ENCODE results near the gene UPP2.

DNA sequence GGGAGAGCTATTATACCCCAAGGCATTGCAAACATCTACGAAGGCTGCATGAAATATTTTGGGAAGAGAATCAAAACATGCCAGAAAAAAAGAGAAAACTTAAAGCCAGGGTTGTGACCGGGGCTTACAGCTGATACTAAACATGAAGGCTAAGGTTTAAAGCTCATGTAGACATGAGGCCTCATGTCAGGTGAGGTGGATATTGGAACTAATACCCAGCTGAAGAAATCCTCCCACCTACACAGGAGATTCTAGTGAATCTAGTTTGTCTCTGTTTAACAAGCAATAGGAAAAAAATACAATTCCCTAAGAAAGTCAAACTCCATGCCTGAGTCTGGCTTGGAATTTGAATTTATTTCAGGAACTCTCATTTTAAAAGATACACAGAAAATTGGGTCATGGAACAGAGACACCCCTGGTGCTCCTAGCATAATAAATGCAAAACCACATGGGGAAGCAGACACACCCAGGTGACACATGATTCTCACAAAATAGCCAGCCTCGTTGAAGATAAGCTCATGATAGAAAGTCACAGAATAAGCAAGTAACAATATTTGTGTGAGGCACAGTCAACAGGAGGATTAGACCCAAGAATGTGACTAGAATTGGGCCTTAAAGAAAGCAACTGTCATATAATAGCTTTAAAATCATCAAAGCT lies 42.2 kb downstream of the UPP2 start:
- no peak for TF ChIP-seq POLR2A (IDR thresholded peaks at IDR 0.05)
- TF ChIP-seq, protein P1, sequence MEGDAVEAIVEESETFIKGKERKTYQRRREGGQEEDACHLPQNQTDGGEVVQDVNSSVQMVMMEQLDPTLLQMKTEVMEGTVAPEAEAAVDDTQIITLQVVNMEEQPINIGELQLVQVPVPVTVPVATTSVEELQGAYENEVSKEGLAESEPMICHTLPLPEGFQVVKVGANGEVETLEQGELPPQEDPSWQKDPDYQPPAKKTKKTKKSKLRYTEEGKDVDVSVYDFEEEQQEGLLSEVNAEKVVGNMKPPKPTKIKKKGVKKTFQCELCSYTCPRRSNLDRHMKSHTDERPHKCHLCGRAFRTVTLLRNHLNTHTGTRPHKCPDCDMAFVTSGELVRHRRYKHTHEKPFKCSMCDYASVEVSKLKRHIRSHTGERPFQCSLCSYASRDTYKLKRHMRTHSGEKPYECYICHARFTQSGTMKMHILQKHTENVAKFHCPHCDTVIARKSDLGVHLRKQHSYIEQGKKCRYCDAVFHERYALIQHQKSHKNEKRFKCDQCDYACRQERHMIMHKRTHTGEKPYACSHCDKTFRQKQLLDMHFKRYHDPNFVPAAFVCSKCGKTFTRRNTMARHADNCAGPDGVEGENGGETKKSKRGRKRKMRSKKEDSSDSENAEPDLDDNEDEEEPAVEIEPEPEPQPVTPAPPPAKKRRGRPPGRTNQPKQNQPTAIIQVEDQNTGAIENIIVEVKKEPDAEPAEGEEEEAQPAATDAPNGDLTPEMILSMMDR (IDR thresholded peaks at IDR 0.05), result no peak
